ENCODE data around the gene DLGAP4. TPM values are rescaled to one million over a fixed set of nuclear protein-coding genes. Genes with fewer than 3 reads are reported as not detected.

The DLGAP4 gene
- total and polyA plus RNA-seq, 2 of the 13 experiments (the other 11 are each of a cell fraction or from before 2014, with no cell fraction given): 15.2 to 26.7 TPM

GRCh38 chr20:36454698-36455427 lies 148.7 kb downstream of the DLGAP4 start (continued):
- TF ChIP-seq GATAD2A (CRISPR knock-in tag; IDR thresholded peaks at IDR 0.05) (0 out of 2 replicates have a peak, but pooled peaks have one; percentile 33), ZNF543 (CRISPR knock-in tag; IDR thresholded peaks at IDR 0.05) (0 out of 2 replicates have a peak, but pooled peaks have one; percentile 45), SP1 (IDR thresholded peaks at IDR 0.05) (0 out of 2 replicates have a peak, but pooled peaks have one; percentile 8), SP1 (CRISPR knock-in tag; IDR thresholded peaks at IDR 0.05) (no peak), PHF20 (CRISPR knock-in tag; IDR thresholded peaks at IDR 0.05) (no peak), KDM3A (CRISPR knock-in tag; IDR thresholded peaks at IDR 0.05; ENCODE audit: low read depth) (no peak)

- Histone ChIP-seq H3K4me3 (replicated peaks in 1 of 3; ENCODE audit: insufficient read depth in 1 of 3, low read depth in 2 of 3, low read length in 3 of 3) (no peak overlapping the region), H3K27me3 (ENCODE audit: control insufficient read depth in 1 of 2, insufficient read depth in 2 of 2, low read length in 2 of 2) (0 out of 5 replicates have a peak, but pooled peaks cover 0 to 3% of the 10 kb centered on the region in 2 experiments), H3K9ac (ENCODE audit: insufficient read depth, low read depth, low read length) (no peak overlapping the region), H4K20me1 (ENCODE audit: insufficient read depth, low read length) (no peaks in the 10 kb centered on the region), H3K27ac (ENCODE audit: extremely low read length, insufficient read depth, low read length) (no peak overlapping the region), H3K4me1 (ENCODE audit: insufficient read depth, low read length) (peaks cover 35% of the 10 kb centered on the region), H3K79me2 (ENCODE audit: insufficient read depth, low read length) (no peaks in the 10 kb centered on the region), H2AFZ (ENCODE audit: low read length) (no peak overlapping the region), H3K36me3 (replicated peaks in 1 of 2; ENCODE audit: control insufficient read depth in 1 of 2, insufficient read depth in 2 of 2, low read length in 2 of 2) (no peaks in the 10 kb centered on the region), H3K4me2 (ENCODE audit: low read depth, low read length) (peak overlapping the region; percentile 18; the same call in 1 of the 2 replicates), H3K9me3 (ENCODE audit: low read length) (no peaks in the 10 kb centered on the region)
- ChIA-PET POLR2A (interaction anchor here (1.8 kb wide), 1 partner anchor 13 kb away, joined by 4 read pairs; no protein-coding TSS in a partner anchor), CTCF (ENCODE audit: low intra/inter-chr PET ratio, low total read pairs) (no interaction called here)
- intact Hi-C loops (cut with micrococcal nuclease; ENCODE audit: unreplicated experiment): no loop called here
- peak; percentile 80 for FAIRE-seq
- WGBS (ENCODE audit: low lambda C conversion rate): 25% methylated on average over 9 of the region's 9 CpGs
- peak; percentile 9 for ATAC-seq
- no TSS peak for BruUV-seq (replicated peaks)
- in situ Hi-C loops (cut with HindIII; ENCODE audit: extremely low pct_ligation_motif_present, low pct_unique_long_range_greater_than_20kb): no loop called here
- DNase-seq (ENCODE audit: low spot score): no peak
- no peak for TF ChIP-seq ZNF776 (CRISPR knock-in tag; IDR thresholded peaks at IDR 0.05)
- no peak for TF ChIP-seq PHF20 (CRISPR knock-in tag; IDR thresholded peaks at IDR 0.05)
- no peak for TF ChIP-seq ZNF839 (CRISPR knock-in tag; IDR thresholded peaks at IDR 0.05; ENCODE audit: borderline replicate concordance)
- no peak for TF ChIP-seq ZNF737 (CRISPR knock-in tag; IDR thresholded peaks at IDR 0.05; ENCODE audit: borderline replicate concordance)
- no peak for TF ChIP-seq GATAD1 (CRISPR knock-in tag; IDR thresholded peaks at IDR 0.05)
- peak; percentile 37; the same call in 1 of the 2 replicates for TF ChIP-seq DPF2 (CRISPR knock-in tag; IDR thresholded peaks at IDR 0.05; ENCODE audit: borderline replicate concordance, low read depth)
- no peak for TF ChIP-seq YEATS4 (CRISPR knock-in tag; IDR thresholded peaks at IDR 0.05; ENCODE audit: borderline replicate concordance)
- TF ChIP-seq ZGPAT (CRISPR knock-in tag; IDR thresholded peaks at IDR 0.05): no peak
- no peak for TF ChIP-seq ZNF260 (CRISPR knock-in tag; IDR thresholded peaks at IDR 0.05; ENCODE audit: borderline replicate concordance, low read depth)
- TF ChIP-seq ZKSCAN5 (CRISPR knock-in tag; IDR thresholded peaks at IDR 0.05): no peak
- no peak for TF ChIP-seq SOX5 (CRISPR knock-in tag; IDR thresholded peaks at IDR 0.05; ENCODE audit: borderline replicate concordance)
- TF ChIP-seq ZNF543 (CRISPR knock-in tag; IDR thresholded peaks at IDR 0.05): no peak
- no peak for TF ChIP-seq CREB1 (IDR thresholded peaks at IDR 0.05)
- no peak for TF ChIP-seq CREB1 (CRISPR knock-in tag; IDR thresholded peaks at IDR 0.05)
- TF ChIP-seq, protein P1, sequence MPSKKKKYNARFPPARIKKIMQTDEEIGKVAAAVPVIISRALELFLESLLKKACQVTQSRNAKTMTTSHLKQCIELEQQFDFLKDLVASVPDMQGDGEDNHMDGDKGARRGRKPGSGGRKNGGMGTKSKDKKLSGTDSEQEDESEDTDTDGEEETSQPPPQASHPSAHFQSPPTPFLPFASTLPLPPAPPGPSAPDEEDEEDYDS (CRISPR knock-in tag; IDR thresholded peaks at IDR 0.05): no peak
- no peak for TF ChIP-seq ZNF18 (CRISPR knock-in tag; IDR thresholded peaks at IDR 0.05; ENCODE audit: insufficient replicate concordance)
- TF ChIP-seq HOXA9 (CRISPR knock-in tag; IDR thresholded peaks at IDR 0.05; ENCODE audit: borderline replicate concordance): no peak
Observed at GRCh38 chr20:36455972-36456625, 150.0 kb downstream of the DLGAP4 start.

Data from HepG2 (cell line).